NCI-H748 (cell line): ENCODE data around the gene ANKRD16.
A peak's percentile ranks its signal among the peaks of the same experiment; 100 is the strongest.

Experiments used
- DNase-seq: peaks from one replicate; lab custom pipeline; 2025; ENCODE audit not compliant: unreplicated experiment; lab: John Stamatoyannopoulos, UW

Gene ANKRD16

GRCh38 chr10:5904227-5904626, 14.5 kb upstream of the ANKRD16 start:
- DNase-seq, result no peak

GRCh38 chr10:5903563-5903962, 13.9 kb upstream of the ANKRD16 start:
- no peak for DNase-seq

GRCh38 chr10:5902511-5903274, 13.0 kb upstream of the ANKRD16 start:
- DNase-seq, result no peak

DNA sequence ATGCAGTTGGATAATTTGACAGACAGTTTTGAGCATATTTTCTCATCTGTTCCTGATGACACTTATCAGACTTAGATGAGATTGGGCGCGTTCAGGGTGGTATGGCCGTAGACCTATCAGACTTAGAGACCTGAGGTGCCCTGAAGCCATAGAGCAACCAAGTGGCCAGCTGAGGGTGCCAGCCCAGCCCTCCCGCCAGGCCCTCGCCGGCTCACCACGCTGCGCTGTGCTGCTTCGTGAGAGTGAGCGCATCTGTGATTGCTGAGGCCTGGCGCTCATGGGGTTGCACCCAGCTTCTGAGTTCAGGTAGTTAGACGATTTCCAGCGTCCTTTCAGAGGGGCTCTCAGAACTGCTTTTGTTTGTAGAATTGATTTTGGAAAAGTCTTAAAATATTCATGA, 10.6 kb upstream of the ANKRD16 start:
- no peak for DNase-seq

DNA sequence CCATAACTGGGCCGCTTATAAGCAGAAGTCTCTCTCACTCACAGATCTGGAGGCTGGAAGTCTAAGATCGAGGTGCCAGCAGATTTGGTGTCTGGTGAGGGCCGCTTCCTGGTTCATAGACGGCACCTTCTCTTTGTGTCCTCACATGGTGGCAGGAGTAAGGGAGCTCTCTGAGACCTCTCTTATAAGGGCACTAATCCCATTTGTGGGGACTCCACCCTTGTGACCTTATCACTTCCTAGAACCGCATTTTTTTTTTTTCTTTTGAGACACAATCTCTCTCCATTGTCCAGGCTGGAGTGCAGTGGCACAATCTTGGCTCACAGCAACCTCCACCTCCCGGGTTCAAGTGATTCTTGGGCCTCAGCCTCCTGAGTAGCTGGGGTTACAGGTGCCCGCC, 8.5 kb upstream of the ANKRD16 start:
- no peak for DNase-seq

GRCh38 chr10:5897504-5897903, 7.8 kb upstream of the ANKRD16 start:
- DNase-seq, result no peak

- DNase-seq, result no peak
These were observed 7.3 kb upstream of the ANKRD16 start for GRCh38 chr10:5897053-5897340.

- no peak for DNase-seq
These were observed 6.7 kb upstream of the ANKRD16 start for GRCh38 chr10:5896208-5897052.

- DNase-seq, result no peak
These were observed 6.1 kb upstream of the ANKRD16 start for GRCh38 chr10:5895804-5896203.

DNA sequence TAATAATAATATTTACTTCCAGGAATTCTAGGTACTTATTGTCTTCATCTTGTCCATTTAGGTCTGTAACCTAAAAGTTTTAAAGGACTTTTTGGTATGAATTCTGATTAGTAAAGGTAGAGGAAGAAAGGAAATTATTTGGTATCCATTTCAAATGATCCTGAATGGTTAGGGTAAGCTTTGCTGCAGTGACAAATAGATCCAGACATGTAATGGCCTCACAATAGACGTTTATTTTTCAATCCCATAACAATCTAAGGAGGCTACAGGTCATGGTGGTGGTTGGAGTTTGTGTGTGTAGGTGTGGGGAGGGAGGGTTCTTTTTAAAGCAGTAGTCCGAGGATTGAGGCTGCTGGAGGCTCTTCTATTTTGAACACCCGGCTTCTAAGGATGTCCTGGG, 5.7 kb upstream of the ANKRD16 start:
- DNase-seq, result no peak

DNA sequence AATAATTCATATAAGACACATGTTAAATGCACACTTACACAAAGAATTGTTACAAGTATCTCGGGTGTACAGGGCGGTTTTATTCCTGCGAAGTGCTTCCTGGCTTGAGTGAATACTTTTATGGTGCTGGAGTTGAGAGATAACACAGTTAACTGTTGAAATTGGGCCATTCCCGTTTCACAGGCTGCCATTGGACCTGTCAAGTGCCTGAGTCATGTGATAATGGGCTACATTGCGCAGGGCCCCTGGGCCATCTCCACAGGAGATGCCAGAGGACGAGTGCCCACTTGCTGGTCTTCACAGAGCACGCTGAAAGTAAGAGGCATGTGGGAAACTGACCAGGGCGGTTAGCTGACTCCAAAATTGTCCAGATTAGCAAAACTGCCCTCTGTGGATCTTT, 5.2 kb upstream of the ANKRD16 start:
- no peak for DNase-seq

GRCh38 chr10:5894403-5894802, 4.7 kb upstream of the ANKRD16 start:
- DNase-seq, result no peak

DNA sequence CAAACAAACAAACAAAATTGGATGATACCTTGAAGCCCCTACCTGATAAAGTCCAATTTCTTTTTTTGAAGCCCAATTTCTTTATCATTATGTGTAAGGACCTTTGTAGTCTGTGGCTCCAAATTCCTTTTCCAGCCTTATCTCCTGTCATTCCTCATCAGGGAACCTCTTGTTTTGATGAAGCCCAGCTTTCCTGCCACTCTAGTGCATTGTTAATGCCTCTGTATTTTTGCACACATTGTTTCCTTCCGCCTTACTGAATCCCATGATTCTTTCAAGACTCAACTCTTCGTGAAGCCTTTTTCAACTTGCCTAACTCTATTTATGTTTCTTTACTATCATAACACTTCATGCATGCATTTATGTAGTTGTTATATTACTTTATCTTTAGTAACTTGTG, 3.6 kb upstream of the ANKRD16 start:
- DNase-seq, result no peak

GRCh38 chr10:5892007-5892406, 2.3 kb upstream of the ANKRD16 start:
- DNase-seq, result no peak

GRCh38 chr10:5891009-5891408, 1.3 kb upstream of the ANKRD16 start:
- DNase-seq, result no peak

DNA sequence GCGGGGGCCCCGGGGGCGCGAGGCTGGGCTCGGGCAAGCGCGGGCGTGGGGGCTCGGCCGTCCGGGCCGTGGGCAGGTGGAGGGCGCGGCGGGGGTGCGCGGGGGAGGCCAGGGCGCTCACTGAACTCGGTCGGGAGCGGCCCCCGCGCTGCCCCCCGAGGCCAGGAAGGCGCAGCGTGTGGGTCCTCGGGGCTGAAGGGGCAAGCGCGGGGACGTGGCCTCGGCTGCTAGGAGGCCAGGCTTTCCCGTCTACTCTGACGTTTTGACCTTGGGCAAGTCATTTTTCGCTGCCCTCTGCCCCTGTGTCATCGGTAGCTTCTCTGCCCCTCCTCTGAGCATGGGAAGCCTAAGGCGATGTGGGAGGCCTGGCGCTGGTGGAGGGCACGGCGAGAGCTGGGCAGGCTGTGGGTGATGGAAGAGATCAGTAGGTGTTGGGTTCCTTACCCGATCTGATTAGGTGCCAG, 791 bp upstream of the ANKRD16 start:
- DNase-seq, result peak; percentile 24

DNA sequence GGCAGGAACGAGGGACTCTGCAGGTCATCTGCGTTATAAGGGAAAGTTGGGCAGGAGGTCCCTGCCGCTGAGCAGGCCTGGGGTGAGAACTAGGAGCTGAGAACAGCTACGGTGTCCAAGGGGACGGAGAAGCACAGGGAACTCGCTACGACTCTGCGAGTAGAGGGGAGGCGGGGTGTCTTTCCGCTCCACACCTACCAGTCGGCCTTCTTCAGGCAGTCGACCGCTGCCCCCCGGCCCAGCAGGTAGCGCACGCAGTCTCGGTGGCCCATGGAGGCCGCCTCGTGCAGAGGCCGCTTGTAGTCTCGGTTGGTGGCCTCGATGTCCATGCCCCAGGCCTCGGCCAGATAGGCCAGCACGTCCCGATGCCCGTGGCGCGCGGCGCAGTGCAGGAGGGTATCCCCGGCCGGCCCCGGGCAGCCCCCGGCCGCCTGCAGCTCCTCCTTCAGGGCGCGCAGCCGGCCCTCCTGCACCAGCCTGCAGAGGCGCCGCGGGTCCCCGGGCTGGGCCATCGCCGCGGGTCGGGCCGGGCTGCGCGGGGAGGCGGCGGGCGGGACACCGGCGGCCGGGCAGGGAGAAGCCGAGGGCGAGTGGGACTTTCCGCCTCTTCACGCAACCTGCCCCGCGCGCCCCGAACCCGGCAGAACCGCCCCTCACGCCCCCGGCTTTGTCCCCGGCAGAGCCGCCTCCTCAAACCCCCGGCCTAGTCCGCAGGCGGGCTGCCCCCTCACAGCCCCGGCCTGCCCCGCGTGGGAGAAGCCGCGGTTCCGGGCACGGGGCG, 660 bp downstream of the ANKRD16 start:
- DNase-seq, result peak; percentile 69

DNA sequence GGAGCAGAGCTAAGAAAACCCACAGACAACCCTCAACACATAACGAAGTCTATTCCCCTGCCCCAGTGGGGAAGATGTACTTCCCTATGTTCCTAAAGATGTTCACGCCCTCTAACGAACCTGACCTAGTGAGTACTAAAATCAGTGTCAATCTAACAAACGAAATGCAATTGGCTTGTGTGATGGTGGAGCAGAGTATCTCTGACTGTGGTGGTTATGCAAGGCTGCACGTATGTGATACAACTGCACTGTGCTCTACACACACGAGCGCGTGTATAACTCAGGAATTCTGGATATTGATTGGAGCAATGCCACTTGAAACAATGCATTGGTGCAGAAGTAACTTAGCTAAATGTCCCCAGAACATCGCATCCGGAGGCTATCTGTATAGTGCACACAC, 1.3 kb downstream of the ANKRD16 start:
- DNase-seq, result no peak

DNA sequence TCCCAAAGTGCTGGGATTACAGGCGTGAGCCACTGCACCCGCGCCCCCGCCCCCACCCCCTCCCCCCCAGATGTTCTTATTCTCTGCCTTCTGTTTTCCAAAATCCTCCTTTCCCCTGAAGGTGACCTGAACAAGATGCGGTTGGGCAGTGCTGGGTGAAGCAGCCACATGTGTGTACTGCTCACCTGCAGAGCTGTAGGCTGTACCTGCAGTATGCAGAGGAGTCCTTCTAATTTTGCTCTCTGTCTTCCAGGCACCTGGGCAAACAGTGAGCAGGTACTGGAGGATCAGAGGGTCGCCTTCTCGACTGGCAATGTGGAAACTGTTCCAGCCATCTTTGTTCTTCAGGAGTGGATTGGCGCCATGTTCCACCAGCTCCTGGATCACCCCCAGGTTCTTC, 2.1 kb downstream of the ANKRD16 start:
- no peak for DNase-seq

- no peak for DNase-seq
These were observed 2.7 kb downstream of the ANKRD16 start for GRCh38 chr10:5887029-5887428.

DNA sequence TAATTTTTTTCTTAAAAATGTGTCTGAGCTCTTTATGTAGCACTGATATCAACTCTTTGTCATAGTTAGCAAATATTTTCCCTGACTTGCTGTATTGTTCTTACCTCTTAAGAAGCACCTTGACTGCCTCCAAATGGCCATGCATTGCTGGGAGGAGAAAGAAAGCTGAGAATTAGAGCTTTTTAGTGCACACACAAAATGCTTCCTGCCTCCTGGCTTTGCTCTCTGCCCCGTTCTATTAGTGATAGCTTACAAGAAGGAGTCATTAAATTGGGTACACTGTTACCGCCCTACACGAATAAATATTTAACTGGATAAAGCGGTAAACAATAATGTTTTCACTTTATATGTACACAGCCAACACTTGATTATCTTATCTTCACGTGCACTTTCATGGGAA, 4.1 kb downstream of the ANKRD16 start:
- DNase-seq, result no peak

- DNase-seq, result no peak
These were observed 6.7 kb downstream of the ANKRD16 start for GRCh38 chr10:5882961-5883360.
